GM12874 (cell line): Measurements from ENCODE around the gene RSPH1.

Experiments used
- TF ChIP-seq, protein P1 (sequence below): IDR thresholded peaks from 2 replicates; pipeline ENCODE4 v1.5.1; 2011; ENCODE audit warnings: low read depth, mild to moderate bottlenecking, control low read depth, low read length, moderate library complexity; ENCODE audit not compliant: insufficient read depth

The RSPH1 gene

DNA sequence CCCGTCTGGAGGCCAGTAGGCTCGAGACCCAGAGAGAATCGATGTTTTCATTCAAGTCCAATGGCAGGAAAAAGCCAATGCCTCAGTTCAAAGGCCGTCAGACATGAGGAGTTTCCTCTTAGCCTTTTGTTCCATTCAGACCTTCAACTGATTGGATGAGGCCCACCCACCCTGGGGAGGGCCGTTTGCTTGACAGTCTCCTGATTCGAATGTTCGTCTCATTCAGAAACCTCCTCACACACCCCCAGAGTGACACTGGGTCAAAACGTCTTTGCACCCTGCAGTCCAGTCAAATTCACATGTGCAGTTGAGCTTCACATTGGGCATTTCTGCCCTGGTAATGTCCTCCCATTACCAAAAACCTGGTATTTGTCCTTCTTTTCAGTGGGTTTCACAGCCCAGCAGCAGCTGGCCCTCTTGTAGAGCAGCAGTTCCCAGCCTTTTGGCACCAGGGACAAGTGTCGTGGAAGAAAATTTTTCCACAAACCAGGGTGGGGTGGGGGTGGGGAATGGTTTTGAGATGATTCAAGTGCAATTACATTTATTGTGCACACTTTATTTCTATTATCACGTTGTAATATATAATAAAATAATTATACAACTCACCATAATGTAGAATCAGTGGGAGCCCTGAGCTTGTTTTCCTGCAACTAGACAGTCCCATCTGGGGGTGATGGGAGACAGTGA, 40.1 kb downstream of the RSPH1 start:
- TF ChIP-seq, protein P1, sequence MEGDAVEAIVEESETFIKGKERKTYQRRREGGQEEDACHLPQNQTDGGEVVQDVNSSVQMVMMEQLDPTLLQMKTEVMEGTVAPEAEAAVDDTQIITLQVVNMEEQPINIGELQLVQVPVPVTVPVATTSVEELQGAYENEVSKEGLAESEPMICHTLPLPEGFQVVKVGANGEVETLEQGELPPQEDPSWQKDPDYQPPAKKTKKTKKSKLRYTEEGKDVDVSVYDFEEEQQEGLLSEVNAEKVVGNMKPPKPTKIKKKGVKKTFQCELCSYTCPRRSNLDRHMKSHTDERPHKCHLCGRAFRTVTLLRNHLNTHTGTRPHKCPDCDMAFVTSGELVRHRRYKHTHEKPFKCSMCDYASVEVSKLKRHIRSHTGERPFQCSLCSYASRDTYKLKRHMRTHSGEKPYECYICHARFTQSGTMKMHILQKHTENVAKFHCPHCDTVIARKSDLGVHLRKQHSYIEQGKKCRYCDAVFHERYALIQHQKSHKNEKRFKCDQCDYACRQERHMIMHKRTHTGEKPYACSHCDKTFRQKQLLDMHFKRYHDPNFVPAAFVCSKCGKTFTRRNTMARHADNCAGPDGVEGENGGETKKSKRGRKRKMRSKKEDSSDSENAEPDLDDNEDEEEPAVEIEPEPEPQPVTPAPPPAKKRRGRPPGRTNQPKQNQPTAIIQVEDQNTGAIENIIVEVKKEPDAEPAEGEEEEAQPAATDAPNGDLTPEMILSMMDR, result no peak

DNA sequence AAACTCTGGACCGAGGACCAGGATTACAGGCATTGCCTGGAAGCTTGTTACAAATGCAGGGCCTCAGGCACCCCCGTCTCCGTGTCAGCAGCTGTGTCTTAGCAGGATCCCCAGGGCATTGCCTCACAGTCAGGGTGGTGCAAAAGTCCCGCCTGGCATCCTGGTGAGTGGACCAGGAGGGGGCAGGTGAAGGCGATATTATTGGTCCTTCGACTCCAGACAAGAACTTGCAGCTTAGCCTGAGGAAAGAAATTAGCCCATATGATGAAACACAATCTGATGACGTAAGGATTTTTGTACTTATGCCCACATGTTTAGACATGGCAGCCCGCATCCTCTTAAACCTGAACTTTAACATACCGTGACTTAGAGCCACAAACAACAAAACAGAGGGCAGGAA, 40.8 kb downstream of the RSPH1 start:
- TF ChIP-seq, protein P1, result no peak

DNA sequence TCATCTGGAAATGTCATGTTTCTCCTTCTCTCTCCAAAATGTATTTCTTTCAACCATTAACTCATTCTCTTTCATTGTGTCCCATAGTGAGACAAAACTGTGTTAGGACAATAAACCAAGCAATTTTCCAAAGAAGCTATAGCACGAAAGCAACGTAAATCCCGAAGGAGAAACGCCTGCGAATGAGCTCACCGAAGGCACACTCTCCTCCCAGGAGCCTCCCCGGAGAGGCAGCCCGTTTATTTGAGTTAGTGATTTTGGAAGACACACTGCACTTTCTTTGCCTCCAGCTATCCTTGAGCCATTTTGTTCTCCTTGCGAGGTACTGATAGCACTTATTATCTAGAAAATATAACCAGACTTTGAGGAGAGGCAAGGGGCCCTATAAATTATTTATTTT, 41.2 kb downstream of the RSPH1 start:
- TF ChIP-seq, protein P1, result no peak

DNA sequence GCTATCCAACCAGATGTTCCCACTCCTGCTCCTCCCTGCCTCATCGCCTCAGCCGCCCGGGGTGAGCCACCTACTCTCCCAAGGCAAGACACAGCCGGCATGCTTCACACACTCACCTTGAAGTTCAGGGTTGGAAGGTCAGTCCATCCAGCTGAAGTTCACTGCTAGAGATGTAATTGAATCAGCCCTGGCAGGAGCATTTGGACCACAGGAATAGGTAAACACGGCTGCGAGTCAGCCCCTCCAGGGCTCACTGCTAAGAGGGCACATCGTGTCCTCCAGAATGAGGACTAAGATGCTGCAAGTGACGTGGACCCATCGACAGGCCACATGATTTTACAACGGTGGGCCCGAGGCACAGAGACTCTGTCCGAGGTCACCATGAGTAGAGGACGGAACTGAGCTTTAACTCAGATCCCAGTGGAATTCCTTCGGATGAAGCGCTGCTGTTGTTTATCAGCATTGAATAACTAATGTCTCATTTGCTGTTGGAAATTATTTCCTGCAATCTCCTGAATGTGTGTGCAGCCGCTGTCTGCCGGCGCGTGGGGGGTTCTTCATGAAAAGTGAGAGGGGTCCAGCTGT, 41.9 kb downstream of the RSPH1 start:
- TF ChIP-seq, protein P1, result no peak

GRCh38 chr21:42453224-42453985, 42.6 kb downstream of the RSPH1 start:
- TF ChIP-seq, protein P1, result no peak

GRCh38 chr21:42452401-42453223, 43.4 kb downstream of the RSPH1 start:
- TF ChIP-seq, protein P1, result no peak

DNA sequence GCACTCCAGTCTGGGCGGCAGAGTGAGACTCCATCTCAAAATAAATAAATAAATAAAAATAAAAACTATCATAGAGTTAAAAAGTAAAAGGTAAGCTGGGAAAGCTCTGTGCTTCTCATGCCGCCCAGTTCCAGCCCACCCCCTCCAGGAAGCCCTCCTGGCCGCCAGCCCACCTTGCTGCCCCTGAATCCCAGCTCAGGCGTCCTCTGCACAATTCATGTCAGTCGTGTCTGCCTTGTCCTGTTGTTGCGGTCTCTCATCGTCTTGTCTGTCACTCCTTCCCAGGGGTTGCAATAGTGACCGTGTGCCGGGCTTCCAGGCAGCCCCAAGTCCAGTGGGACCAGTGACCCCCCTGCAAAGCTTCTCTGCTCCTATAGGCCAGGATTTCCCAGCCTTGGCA, 44.1 kb downstream of the RSPH1 start:
- TF ChIP-seq, protein P1, result no peak
